Stimulated activated CD4-positive, alpha-beta T cell treated with anti-CD3 and anti-CD28 coated beads, Interleukin-12 subunit alpha, Interleukin-12 subunit beta, amount 100 ng/mL, for 24 hours (primary cell): ENCODE data around the gene DNAJC5G.

Source experiments
- DNase-seq, 2 experiments: peaks; one replicate each; pipeline ENCODE4 v3.0.0-alpha.2; 2020; ENCODE audit warnings: low read depth in 2 of 2

The DNAJC5G gene

DNA sequence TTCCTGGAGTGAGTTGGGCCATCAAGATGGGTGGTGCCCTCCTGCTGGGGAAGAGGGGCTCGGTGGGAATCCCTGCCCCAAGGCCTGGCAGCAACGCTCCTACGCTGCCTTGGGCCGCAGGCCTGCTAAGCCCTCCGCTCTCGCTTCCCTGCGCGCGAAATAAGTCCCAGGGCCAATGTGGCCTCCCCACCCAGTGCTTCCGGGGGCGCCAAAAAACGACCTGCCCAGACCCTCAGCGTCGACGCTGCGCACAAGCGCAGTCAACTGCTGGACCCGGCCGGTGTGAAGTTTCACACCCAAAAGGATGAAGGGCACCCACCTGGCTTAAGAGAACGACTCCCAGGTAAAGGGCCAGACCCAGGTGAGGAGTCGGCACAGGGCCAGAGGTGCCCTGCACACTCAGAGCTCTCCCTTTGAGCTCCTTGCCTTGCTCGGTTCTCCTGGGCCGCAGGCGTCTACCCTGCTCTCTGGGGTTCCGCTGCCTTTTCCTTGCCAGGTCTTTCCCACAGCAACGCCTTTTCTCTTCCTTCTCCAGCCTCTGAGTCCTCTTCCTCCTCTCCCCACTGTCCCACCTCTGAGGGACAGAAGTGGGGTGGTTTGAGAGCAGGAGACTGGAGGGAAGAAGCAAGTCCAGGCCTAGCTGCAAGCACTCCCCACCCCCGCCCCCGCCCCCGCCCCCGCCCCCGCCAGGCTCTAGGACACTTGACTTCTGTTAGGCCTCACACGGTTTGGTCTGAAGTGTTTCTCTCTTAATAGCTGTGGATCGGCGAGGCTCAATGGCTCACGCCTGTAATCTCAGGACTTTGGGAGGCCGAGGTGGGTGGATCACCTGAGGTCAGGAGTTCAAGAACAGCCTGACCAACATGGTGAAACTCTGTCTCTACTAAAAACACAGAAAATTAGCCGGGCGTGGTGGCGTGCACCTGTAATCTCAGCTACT lies at the start of gene DNAJC5G:
Gene DNAJC5G (plus strand): TSS at position 223 of the 940 bp plus-strand sequence. CDS start 1,296 bp downstream, outside the sequence.
- no peak for DNase-seq

GRCh38 chr2:27225526-27225925 lies 49.7 kb upstream of the DNAJC5G start:
- DNase-seq = no peak

DNA sequence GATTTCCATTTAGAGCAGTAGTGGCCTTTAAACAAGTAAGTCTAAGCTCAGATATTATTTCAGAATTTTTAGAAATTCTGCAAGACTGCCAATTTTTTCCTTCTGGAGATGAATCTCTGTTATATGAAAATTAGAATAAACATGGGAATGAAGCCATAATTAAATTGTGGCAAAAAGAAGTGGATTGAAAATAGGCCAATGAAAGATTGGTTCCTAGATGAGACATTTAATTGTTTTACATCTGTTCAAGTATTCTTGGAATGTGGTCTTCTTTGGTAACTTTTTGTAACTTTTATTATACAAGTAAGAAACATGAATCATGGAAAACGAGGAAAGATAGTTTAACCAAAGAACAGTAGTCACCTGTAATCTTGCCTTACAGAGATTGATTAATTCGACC lies 47.7 kb upstream of the DNAJC5G start:
- DNase-seq = no peak

- no peak for DNase-seq
These were observed 43.3 kb upstream of the DNAJC5G start for GRCh38 chr2:27231921-27232320.

- no peak for DNase-seq
These were observed 41.9 kb upstream of the DNAJC5G start for GRCh38 chr2:27233341-27233740.

GRCh38 chr2:27236136-27236535 lies 39.1 kb upstream of the DNAJC5G start:
- DNase-seq = no peak

- no peak for DNase-seq
These were observed 38.6 kb upstream of the DNAJC5G start for GRCh38 chr2:27236626-27237025.

- no peak for DNase-seq
These were observed 37.8 kb upstream of the DNAJC5G start for GRCh38 chr2:27237341-27237945.

DNA sequence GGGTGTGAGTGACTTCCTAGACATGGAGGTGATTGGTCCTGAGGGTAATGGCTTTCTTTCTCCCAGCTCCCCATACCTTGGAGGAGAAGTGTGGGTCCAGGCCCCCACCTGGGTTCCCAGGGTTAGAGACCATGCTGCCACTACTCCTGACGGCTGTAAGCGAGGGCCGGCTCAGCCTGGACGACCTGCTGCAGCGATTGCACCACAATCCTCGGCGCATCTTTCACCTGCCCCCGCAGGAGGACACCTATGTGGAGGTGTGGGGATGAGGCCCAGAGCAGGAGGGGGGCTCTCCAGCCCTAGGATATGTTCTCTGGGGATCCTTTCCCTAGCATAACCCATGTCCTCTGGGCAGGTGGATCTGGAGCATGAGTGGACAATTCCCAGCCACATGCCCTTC lies 36.3 kb upstream of the DNAJC5G start:
- DNase-seq = no peak

GRCh38 chr2:27240406-27240805 lies 34.8 kb upstream of the DNAJC5G start:
- DNase-seq = no peak

DNA sequence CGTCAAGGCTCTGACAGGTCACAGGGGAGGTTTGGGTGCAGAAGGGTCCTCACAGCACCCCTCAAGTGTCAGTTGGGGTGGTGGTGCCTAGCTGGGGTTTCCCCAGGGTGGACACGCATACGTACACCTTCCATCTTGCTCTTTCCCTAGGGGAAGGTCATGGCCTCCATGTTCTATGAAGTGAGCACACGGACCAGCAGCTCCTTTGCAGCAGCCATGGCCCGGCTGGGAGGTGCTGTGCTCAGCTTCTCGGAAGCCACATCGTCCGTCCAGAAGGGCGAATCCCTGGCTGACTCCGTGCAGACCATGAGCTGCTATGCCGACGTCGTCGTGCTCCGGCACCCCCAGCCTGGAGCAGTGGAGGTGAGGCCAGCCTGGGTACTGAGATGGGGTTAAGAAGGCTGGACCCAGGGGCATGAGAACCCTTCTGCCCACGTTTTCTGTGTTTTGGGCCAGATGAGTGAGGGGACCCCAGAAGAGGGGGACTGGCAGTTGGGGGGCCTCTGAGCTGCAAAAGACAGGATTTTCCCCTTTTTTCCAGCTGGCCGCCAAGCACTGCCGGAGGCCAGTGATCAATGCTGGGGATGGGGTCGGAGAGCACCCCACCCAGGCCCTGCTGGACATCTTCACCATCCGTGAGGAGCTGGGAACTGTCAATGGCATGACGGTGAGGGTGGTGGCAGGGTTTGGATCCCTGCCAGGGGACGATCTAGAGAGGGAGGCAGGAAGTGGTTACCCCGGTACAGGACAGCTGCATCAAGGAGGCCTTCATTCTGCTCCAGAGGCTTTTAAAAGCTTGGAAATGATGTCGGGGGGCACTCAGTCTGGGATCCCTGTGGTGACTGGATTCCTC lies 33.2 kb upstream of the DNAJC5G start:
- no peak for DNase-seq

- no peak for DNase-seq
These were observed 32.6 kb upstream of the DNAJC5G start for GRCh38 chr2:27242614-27242951.

- DNase-seq = no peak
These were observed 31.7 kb upstream of the DNAJC5G start for GRCh38 chr2:27243391-27244130.

- DNase-seq = no peak
These were observed 30.1 kb upstream of the DNAJC5G start for GRCh38 chr2:27245116-27245515.

DNA sequence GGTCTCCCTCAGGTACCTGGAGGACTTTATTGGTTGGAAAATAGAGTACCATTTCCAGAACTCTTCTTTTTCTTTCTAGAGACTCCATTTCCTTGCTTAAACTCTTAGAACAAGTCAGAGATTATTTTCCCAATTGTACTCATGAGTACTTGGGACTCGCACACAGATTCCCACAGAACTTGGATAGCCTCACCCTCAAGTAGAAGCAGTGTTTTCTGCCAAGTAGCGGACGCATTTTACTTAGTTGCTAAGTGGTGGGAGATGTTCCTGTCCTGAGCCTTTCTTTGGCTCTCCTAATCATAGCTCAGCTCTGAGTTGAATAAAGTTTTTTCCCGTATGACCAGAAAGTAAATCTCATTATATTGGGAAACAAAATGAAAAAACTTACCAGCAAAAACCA lies 29.6 kb upstream of the DNAJC5G start:
- no peak for DNase-seq

GRCh38 chr2:27247893-27248292 lies 27.3 kb upstream of the DNAJC5G start:
- DNase-seq = no peak

DNA sequence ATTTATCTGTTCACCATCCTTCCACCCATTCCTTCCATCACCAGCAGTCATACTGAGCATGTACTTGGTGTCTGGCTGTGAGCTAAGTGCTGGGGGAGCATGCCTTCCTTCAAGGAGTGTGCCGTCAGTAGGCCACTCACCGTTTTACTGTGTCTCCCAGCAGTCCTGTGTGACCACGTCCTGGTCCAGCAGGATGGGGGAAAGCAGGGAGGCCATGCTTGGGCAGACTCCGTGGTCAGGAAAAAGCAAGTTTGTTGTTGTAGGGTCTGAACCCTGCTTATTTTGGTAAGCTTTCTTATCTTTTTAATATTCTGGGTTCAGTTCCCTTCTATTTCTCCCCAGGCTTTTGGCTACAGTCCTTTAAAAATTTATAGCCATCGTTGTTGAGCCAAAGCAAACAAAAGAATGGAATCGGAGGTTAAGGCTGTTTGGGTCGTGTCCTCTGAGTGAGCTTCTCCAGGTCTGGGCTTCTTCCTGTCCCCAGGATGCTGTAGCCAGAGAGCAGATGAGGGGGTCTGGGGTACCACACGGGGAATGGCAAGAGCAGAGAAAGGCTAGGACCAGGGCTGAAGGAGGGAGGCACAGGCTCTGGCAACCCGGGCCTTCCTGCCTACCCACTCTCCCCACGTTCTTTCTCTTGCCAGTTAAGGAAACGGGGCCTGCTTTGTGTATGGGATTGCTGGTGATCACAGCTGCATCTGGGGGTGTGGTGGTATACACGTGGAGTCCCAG lies 25.9 kb upstream of the DNAJC5G start:
- no peak for DNase-seq

DNA sequence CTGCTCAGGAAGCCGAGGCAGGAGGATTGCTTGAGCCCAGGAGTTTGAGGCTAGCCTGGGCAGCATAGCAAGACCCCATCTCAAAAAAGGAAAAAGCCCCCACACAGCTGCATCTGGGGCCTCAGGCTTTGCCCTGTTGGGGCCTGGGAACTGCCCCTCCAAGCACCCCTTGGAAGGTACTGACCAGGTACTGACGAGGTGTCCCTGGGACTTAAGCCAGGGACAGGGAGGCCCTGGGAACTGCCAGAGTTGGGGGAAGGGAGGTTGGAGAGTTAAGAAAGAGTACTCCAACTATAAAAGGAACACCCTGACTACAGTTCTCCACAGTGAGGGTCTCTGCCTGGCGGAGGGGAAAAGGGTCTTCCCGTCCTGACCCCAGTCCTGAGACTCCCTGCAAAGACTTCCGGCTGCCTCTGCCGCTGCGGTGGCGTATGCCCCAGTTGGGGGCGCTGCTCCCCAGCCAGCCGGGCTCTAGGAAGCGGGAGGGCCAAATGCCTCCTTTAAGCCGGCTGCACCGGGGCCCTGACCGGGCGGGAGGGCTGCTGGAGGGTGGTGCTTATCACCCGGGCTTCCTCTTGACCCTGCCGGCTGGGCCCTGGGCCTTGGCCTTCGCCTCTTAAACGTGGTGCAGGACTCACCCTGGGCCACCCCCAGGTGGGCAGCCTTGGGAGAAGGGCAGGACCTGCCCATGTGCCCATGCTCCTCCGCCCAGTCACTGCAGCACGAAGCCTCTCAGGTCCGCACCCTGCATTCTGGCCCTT lies 25.2 kb upstream of the DNAJC5G start:
- peak; percentile 25 to 41 for DNase-seq

DNA sequence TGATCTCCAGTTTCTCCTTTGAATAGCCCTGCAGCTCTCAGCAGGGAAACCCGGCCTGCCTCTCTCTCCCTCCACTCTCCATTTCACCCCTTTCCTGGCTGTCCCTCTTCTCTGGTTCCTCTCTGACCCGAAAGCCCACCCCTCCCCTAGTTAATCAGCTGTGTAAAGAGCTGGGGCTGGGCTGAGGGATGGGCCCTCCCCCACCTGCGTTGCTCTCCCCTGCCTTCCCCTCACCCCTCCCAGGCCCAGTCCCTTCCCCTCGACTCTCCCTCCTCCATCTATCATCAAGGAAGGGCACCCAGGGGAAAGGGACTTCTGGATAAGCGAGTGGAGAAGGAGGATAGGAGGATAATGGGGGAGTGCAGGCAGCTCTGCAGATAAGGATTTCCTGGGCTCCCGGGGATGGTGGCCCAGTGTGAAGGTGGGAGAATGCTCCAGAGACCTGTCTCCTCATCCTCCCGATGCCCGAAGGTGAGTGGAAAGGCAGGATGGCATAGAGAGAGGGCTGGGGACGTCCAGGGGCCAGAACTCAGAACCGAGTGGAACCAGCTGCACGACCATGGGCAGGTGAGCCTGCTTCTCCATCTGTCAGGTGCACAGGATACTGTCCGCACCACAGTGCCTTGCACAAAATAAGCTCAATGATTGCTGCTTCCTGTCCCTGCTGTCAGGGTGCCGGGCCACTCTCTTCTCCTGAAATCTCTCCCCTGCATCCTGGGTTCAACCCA lies 24.4 kb upstream of the DNAJC5G start:
- no peak for DNase-seq

- DNase-seq = no peak
These were observed 23.5 kb upstream of the DNAJC5G start for GRCh38 chr2:27251766-27252165.
